Neural cell (in vitro differentiated cells): ENCODE results near the gene TTC39B. TPM values are rescaled to one million over a fixed set of nuclear protein-coding genes. Genes with fewer than 3 reads are reported as not detected.

Experiments used
- H2AFZ ChIP-seq: fragments of 200-600, 300-800 bp; sonication (generic), shearing (Covaris generic); 2 replicates; pipeline ENCODE4 v1.6.0; 2014; ENCODE audit warnings: low read depth, mild to moderate bottlenecking, antibody characterized with exemption, low read length, moderate library complexity
- H3F3A ChIP-seq: fragments of 200-600 bp; shearing (Covaris generic); 2 replicates; pipeline ENCODE4 v1.6.1; 2016; ENCODE audit warnings: mild to moderate bottlenecking, moderate library complexity, mixed read lengths, antibody characterized with exemption, low read length; ENCODE audit not compliant: insufficient read depth, poor library complexity, severe bottlenecking
- H3K27ac ChIP-seq: fragments of 200-600, 300-800 bp; sonication (generic), shearing (Covaris generic); 2 replicates; pipeline ENCODE4 v1.5.1; 2014; ENCODE audit warnings: mild to moderate bottlenecking, low read length, moderate library complexity
- H3K27me3 ChIP-seq: fragments of 300-800, 200-600 bp; sonication (generic), shearing (Covaris generic); 2 replicates; pipeline ENCODE4 v1.6.0; 2014; ENCODE audit warnings: mild to moderate bottlenecking, low read depth, low read length, moderate library complexity; ENCODE audit not compliant: insufficient read depth
- H3K36me3 ChIP-seq: fragments of 300-800, 200-600 bp; sonication (generic), shearing (Covaris generic); 2 replicates; pipeline ENCODE4 v1.5.1; 2014; ENCODE audit warnings: mild to moderate bottlenecking, antibody characterized with exemption, low read length, moderate library complexity; ENCODE audit not compliant: insufficient read depth
- H3K4me2 ChIP-seq: fragments of 300-800, 200-600 bp; sonication (generic), shearing (Covaris generic); 2 replicates; pipeline ENCODE4 v1.6.0; 2014; ENCODE audit warnings: mild to moderate bottlenecking, low read length
- H3K4me3 ChIP-seq: fragments of 300-800, 200-600 bp; sonication (generic), shearing (Covaris generic); 2 replicates; pipeline ENCODE4 v1.5.1; 2014; ENCODE audit warnings: mild to moderate bottlenecking, low read length, moderate library complexity
- H3K79me2 ChIP-seq: fragments of 200-600 bp; shearing (Covaris generic); replicated peaks from 2 replicates; pipeline ENCODE4 v1.6.0; 2014; ENCODE audit warnings: mild to moderate bottlenecking, low read length, moderate library complexity; ENCODE audit not compliant: insufficient read depth
- H3K9ac ChIP-seq: fragments of 300-800, 200-600 bp; sonication (generic), shearing (Covaris generic); 2 replicates; pipeline ENCODE4 v1.6.1; 2016; ENCODE audit warnings: mild to moderate bottlenecking, low read length, mixed read lengths
- H3K9me2 ChIP-seq: fragments of 200-600 bp; shearing (Covaris generic); 2 replicates; pipeline ENCODE4 v1.6.1; 2016; ENCODE audit warnings: mild to moderate bottlenecking, low read length, mixed read lengths; ENCODE audit not compliant: insufficient read depth
- H3K9me3 ChIP-seq: fragments of 200-600, 300-800 bp; sonication (generic), shearing (Covaris generic); 2 replicates; pipeline ENCODE4 v1.6.1; 2016; ENCODE audit warnings: mild to moderate bottlenecking, mixed run types, low read length, moderate library complexity, mixed read lengths
- H4K20me1 ChIP-seq: fragments of 200-600 bp; shearing (Covaris generic); 2 replicates; pipeline ENCODE4 v1.6.1; 2016; ENCODE audit warnings: mild to moderate bottlenecking, mixed run types; ENCODE audit not compliant: insufficient read depth
- EP300 ChIP-seq: fragments of 450-650 bp; conservative IDR thresholded peaks from 2 replicates; pipeline ENCODE4 v1.6.1; 2014; ENCODE audit warnings: antibody characterized with exemption, mild to moderate bottlenecking, moderate library complexity; ENCODE audit not compliant: poor library complexity, severe bottlenecking
- EZH2 ChIP-seq: fragments of 200-600, 300-800 bp; shearing (Covaris generic), sonication (generic); IDR thresholded peaks from 2 replicates; pipeline ENCODE4 v1.6.1; 2014; ENCODE audit warnings: antibody characterized with exemption, low read length, borderline replicate concordance, mild to moderate bottlenecking; ENCODE audit not compliant: insufficient read depth, poor library complexity, severe bottlenecking
- MXI1 ChIP-seq: fragments of 450-650 bp; conservative IDR thresholded peaks from 2 replicates; pipeline ENCODE4 v1.6.1; 2014; ENCODE audit warnings: antibody characterized with exemption, mild to moderate bottlenecking; ENCODE audit not compliant: poor library complexity, severe bottlenecking
- POLR2AphosphoS5 ChIP-seq: IDR thresholded peaks from 2 replicates; pipeline ENCODE4 v1.6.1; 2012
- RAD21 ChIP-seq: fragments of 450-650 bp; conservative IDR thresholded peaks from 2 replicates; pipeline ENCODE4 v1.6.1; 2014; ENCODE audit warnings: antibody characterized with exemption, mild to moderate bottlenecking, moderate library complexity
- SMC3 ChIP-seq: fragments of 450-650 bp; conservative IDR thresholded peaks from 2 replicates; pipeline ENCODE4 v1.6.1; 2014; ENCODE audit warnings: antibody characterized with exemption, mild to moderate bottlenecking, moderate library complexity; ENCODE audit not compliant: poor library complexity
- TAF1 ChIP-seq: IDR thresholded peaks from 2 replicates; pipeline ENCODE4 v1.6.1; 2012; ENCODE audit warnings: low read depth
- polyA plus RNA-seq: library from polyadenylated mRNA; depleted of rRNA; stranded (reverse); fragments of >200 nt; gene quantifications from 2 replicates; pipeline ENCODE4 v1.2.3, GENCODE V29; 2014
- TF ChIP-seq, protein P1 (sequence below): fragments of 450-650 bp; IDR thresholded peaks from 2 replicates; pipeline ENCODE4 v1.5.1; 2014; ENCODE audit warnings: antibody characterized with exemption, mild to moderate bottlenecking, moderate library complexity; ENCODE audit not compliant: poor library complexity, severe bottlenecking
- TF ChIP-seq, protein P2 (sequence below): IDR thresholded peaks from 2 replicates; pipeline ENCODE4 v1.6.1; 2012; ENCODE audit warnings: borderline replicate concordance

Gene TTC39B
- polyA plus RNA-seq, 1 donor from 2014 or later: 2.8 TPM

DNA sequence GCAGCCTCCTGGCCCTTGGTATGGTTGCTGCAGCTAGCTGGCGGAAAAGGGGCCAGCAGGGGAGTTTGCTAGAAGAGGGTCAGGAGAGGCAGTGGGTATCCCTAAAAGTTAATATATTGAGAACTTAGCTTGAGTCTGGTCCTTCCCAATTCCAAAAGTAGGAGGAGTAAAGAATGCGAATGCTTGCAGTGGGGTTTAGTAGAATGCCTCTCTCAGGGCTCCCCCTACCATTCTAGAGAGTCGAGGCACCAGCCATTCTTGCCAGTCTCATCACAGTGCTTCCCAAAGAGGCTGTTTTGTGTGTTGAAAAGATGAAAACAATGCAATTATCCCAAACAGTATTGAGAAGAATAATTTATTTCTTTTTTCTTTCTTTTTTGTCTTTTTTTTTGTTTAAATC is 26.4 kb downstream of the TTC39B start:
- Histone ChIP-seq H3K9ac (no peak overlapping the region), H2AFZ (no peak overlapping the region), H3K27ac (no peak overlapping the region), H3K79me2 (no peaks in the 10 kb centered on the region), H3F3A (no peaks in the 10 kb centered on the region), H4K20me1 (no peaks in the 10 kb centered on the region), H3K4me2 (no peak overlapping the region), H3K27me3 (no peaks in the 10 kb centered on the region), H3K36me3 (no peaks in the 10 kb centered on the region), H3K9me2 (no peaks in the 10 kb centered on the region), H3K9me3 (no peaks in the 10 kb centered on the region), H3K4me3 (no peak overlapping the region)
- TF ChIP-seq SMC3 (no peak), MXI1 (no peak), POLR2AphosphoS5 (no peak), RAD21 (no peak), TAF1 (no peak), EP300 (no peak), EZH2 (no peak)
- TF ChIP-seq, protein P1, sequence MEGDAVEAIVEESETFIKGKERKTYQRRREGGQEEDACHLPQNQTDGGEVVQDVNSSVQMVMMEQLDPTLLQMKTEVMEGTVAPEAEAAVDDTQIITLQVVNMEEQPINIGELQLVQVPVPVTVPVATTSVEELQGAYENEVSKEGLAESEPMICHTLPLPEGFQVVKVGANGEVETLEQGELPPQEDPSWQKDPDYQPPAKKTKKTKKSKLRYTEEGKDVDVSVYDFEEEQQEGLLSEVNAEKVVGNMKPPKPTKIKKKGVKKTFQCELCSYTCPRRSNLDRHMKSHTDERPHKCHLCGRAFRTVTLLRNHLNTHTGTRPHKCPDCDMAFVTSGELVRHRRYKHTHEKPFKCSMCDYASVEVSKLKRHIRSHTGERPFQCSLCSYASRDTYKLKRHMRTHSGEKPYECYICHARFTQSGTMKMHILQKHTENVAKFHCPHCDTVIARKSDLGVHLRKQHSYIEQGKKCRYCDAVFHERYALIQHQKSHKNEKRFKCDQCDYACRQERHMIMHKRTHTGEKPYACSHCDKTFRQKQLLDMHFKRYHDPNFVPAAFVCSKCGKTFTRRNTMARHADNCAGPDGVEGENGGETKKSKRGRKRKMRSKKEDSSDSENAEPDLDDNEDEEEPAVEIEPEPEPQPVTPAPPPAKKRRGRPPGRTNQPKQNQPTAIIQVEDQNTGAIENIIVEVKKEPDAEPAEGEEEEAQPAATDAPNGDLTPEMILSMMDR: no peak
- TF ChIP-seq, protein P2, sequence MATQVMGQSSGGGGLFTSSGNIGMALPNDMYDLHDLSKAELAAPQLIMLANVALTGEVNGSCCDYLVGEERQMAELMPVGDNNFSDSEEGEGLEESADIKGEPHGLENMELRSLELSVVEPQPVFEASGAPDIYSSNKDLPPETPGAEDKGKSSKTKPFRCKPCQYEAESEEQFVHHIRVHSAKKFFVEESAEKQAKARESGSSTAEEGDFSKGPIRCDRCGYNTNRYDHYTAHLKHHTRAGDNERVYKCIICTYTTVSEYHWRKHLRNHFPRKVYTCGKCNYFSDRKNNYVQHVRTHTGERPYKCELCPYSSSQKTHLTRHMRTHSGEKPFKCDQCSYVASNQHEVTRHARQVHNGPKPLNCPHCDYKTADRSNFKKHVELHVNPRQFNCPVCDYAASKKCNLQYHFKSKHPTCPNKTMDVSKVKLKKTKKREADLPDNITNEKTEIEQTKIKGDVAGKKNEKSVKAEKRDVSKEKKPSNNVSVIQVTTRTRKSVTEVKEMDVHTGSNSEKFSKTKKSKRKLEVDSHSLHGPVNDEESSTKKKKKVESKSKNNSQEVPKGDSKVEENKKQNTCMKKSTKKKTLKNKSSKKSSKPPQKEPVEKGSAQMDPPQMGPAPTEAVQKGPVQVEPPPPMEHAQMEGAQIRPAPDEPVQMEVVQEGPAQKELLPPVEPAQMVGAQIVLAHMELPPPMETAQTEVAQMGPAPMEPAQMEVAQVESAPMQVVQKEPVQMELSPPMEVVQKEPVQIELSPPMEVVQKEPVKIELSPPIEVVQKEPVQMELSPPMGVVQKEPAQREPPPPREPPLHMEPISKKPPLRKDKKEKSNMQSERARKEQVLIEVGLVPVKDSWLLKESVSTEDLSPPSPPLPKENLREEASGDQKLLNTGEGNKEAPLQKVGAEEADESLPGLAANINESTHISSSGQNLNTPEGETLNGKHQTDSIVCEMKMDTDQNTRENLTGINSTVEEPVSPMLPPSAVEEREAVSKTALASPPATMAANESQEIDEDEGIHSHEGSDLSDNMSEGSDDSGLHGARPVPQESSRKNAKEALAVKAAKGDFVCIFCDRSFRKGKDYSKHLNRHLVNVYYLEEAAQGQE: no peak

DNA sequence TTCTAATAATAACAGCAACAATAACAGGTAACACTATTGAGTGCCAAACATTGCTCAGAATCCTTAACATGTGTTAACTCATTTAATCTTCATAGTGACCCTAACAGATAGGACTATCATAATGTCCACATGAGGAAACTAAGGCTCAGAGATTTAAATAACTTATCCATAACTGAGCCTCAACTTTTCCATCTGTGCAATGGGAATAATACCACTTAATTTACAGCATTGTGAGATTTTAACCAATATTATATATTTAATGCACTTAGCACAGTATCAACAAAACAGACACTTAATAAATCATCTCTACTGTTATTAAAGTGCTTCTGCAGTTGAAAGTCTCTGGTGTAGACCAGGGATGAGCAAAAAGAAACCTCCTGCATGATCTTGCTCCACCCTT is 28.2 kb downstream of the TTC39B start:
- Histone ChIP-seq H3K4me2 (no peak overlapping the region), H4K20me1 (no peaks in the 10 kb centered on the region), H3K9me2 (no peaks in the 10 kb centered on the region), H3K9me3 (no peaks in the 10 kb centered on the region), H3K9ac (no peak overlapping the region), H3K36me3 (no peaks in the 10 kb centered on the region), H3K27me3 (no peaks in the 10 kb centered on the region), H2AFZ (no peak overlapping the region), H3F3A (no peaks in the 10 kb centered on the region), H3K79me2 (no peaks in the 10 kb centered on the region), H3K4me3 (no peak overlapping the region), H3K27ac (no peak overlapping the region)
- TF ChIP-seq, protein P1: no peak
- no peak for TF ChIP-seq EP300
- TF ChIP-seq EZH2: no peak
- no peak for TF ChIP-seq RAD21
- TF ChIP-seq SMC3: no peak
